ENCODE results near the gene ERC2. TPM values are rescaled to one million over a fixed set of nuclear protein-coding genes. Genes with fewer than 3 reads are reported as not detected.

Gene ERC2
- total RNA-seq, 1 donor from 2014 or later = 0.11 TPM

GRCh38 chr3:56145410-56145809, 322.9 kb downstream of the ERC2 start:
- no peaks in the 10 kb centered on the region for H3K9me3 ChIP-seq
- H3K27ac ChIP-seq = no peak overlapping the region
- H3K4me1 ChIP-seq = no peaks in the 10 kb centered on the region
- TF ChIP-seq CTCF (IDR thresholded peaks at IDR 0.05) = no peak
- H3K4me3 ChIP-seq = no peak overlapping the region
- H3K36me3 ChIP-seq = no peaks in the 10 kb centered on the region
- no peaks in the 10 kb centered on the region for H3K27me3 ChIP-seq
- DNase-seq (ENCODE audit: low spot score in 2 of 2) = no peak
- intact Hi-C loops (cut with DNase I) = no loop called here

GRCh38 chr3:56144805-56145204, 323.5 kb downstream of the ERC2 start:
- H3K27me3 ChIP-seq = no peaks in the 10 kb centered on the region
- H3K36me3 ChIP-seq = no peaks in the 10 kb centered on the region
- TF ChIP-seq CTCF (IDR thresholded peaks at IDR 0.05) = no peak
- intact Hi-C loops (cut with DNase I) = no loop called here
- H3K4me1 ChIP-seq = no peaks in the 10 kb centered on the region
- H3K9me3 ChIP-seq = no peaks in the 10 kb centered on the region
- no peak for DNase-seq (ENCODE audit: low spot score in 2 of 2)
- H3K4me3 ChIP-seq = no peak overlapping the region
- H3K27ac ChIP-seq = no peak overlapping the region

DNA sequence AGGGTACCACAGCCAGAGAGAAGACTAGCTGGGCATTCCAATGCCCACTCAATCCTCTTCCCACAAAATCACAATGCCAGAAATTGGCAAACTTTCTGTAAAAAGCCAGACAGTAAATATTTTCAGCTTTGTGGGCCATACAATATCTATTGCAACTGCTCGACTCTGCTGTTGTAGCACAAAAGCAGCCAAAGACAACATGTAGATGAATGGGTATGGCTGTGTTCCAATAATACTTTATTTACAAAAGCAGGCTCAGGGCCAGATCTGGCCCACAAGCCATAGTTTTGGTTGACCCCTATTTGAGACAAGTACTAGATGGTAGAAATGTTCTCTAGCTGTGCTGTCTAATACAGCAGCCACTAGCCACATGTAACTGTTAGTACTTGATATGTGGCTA, 330.9 kb downstream of the ERC2 start:
- TF ChIP-seq CTCF (IDR thresholded peaks at IDR 0.05) = no peak
- no peaks in the 10 kb centered on the region for H3K36me3 ChIP-seq
- H3K27me3 ChIP-seq = no peaks in the 10 kb centered on the region
- no peaks in the 10 kb centered on the region for H3K9me3 ChIP-seq
- intact Hi-C loops (cut with DNase I) = no loop called here
- no peak overlapping the region for H3K27ac ChIP-seq
- H3K4me3 ChIP-seq = no peak overlapping the region
- peaks cover 0 to 1% of the 10 kb centered on the region in 2 donors for H3K4me1 ChIP-seq
- no peak for DNase-seq (ENCODE audit: low spot score in 2 of 2)

GRCh38 chr3:56136514-56136913, 331.8 kb downstream of the ERC2 start:
- TF ChIP-seq CTCF (IDR thresholded peaks at IDR 0.05) = no peak
- DNase-seq (ENCODE audit: low spot score in 2 of 2) = no peak
- no peak overlapping the region for H3K4me3 ChIP-seq
- H3K9me3 ChIP-seq = no peaks in the 10 kb centered on the region
- no peaks in the 10 kb centered on the region for H3K27me3 ChIP-seq
- no peak overlapping the region for H3K27ac ChIP-seq
- no peaks in the 10 kb centered on the region for H3K36me3 ChIP-seq
- H3K4me1 ChIP-seq = peaks cover 0 to 7% of the 10 kb centered on the region in 2 donors
- intact Hi-C loops (cut with DNase I) = no loop called here

- H3K36me3 ChIP-seq = no peaks in the 10 kb centered on the region
- no peaks in the 10 kb centered on the region for H3K9me3 ChIP-seq
- DNase-seq (ENCODE audit: low spot score in 2 of 2) = no peak
- no peak overlapping the region for H3K27ac ChIP-seq
- H3K4me3 ChIP-seq = no peak overlapping the region
- H3K4me1 ChIP-seq = peaks cover 0 to 7% of the 10 kb centered on the region in 2 donors
- H3K27me3 ChIP-seq = no peaks in the 10 kb centered on the region
- intact Hi-C loops (cut with DNase I) = no loop called here
- no peak for TF ChIP-seq CTCF (IDR thresholded peaks at IDR 0.05)
These were observed 332.3 kb downstream of the ERC2 start for GRCh38 chr3:56135941-56136340.

- H3K4me1 ChIP-seq = peaks cover 0 to 7% of the 10 kb centered on the region in 2 donors
- H3K27ac ChIP-seq = no peak overlapping the region
- H3K4me3 ChIP-seq = no peak overlapping the region
- DNase-seq (ENCODE audit: low spot score in 2 of 2) = no peak
- intact Hi-C loops (cut with DNase I) = no loop called here
- H3K36me3 ChIP-seq = no peaks in the 10 kb centered on the region
- H3K9me3 ChIP-seq = no peaks in the 10 kb centered on the region
- H3K27me3 ChIP-seq = no peaks in the 10 kb centered on the region
- TF ChIP-seq CTCF (IDR thresholded peaks at IDR 0.05) = no peak
These were observed 334.8 kb downstream of the ERC2 start for GRCh38 chr3:56133423-56133822.
